Non-pigmented ciliary epithelial cell (primary cell): Measurements from ENCODE around the gene MYLK3.

ENCODE experiments used
- DNase-seq: peaks from one replicate; pipeline ENCODE4 v3.0.0-alpha.2; 2010; ENCODE audit warnings: low read depth

Gene MYLK3

GRCh38 chr16:46727184-46727583, 21.0 kb downstream of the MYLK3 start:
- DNase-seq = no peak

- DNase-seq = no peak
Observed at GRCh38 chr16:46721885-46722284, 26.3 kb downstream of the MYLK3 start.

GRCh38 chr16:46720619-46721018, 27.5 kb downstream of the MYLK3 start:
- no peak for DNase-seq

- DNase-seq = no peak
Observed at GRCh38 chr16:46719528-46719927, 28.6 kb downstream of the MYLK3 start.

- no peak for DNase-seq
Observed at GRCh38 chr16:46718214-46718613, 29.9 kb downstream of the MYLK3 start.

- DNase-seq = no peak
Observed at GRCh38 chr16:46717692-46718091, 30.5 kb downstream of the MYLK3 start.

GRCh38 chr16:46715769-46716305, 32.3 kb downstream of the MYLK3 start:
- DNase-seq = no peak

GRCh38 chr16:46714797-46715591, 33.1 kb downstream of the MYLK3 start:
- no peak for DNase-seq

- DNase-seq = no peak
Observed at GRCh38 chr16:46713634-46714033, 34.5 kb downstream of the MYLK3 start.

GRCh38 chr16:46712911-46713310, 35.2 kb downstream of the MYLK3 start:
- no peak for DNase-seq

GRCh38 chr16:46711106-46712058, 36.8 kb downstream of the MYLK3 start:
- DNase-seq = no peak

- no peak for DNase-seq
Observed at GRCh38 chr16:46709469-46710005, 38.6 kb downstream of the MYLK3 start.

- DNase-seq = no peak
Observed at GRCh38 chr16:46706642-46707041, 41.5 kb downstream of the MYLK3 start.

GRCh38 chr16:46702030-46702429, 46.1 kb downstream of the MYLK3 start:
- DNase-seq = no peak

GRCh38 chr16:46701615-46702014, 46.5 kb downstream of the MYLK3 start:
- DNase-seq = no peak

GRCh38 chr16:46700048-46700447, 48.1 kb downstream of the MYLK3 start:
- no peak for DNase-seq

GRCh38 chr16:46696957-46697356, 51.2 kb downstream of the MYLK3 start:
- no peak for DNase-seq

GRCh38 chr16:46695937-46696336, 52.2 kb downstream of the MYLK3 start:
- DNase-seq = no peak

GRCh38 chr16:46693598-46693997, 54.5 kb downstream of the MYLK3 start:
- no peak for DNase-seq

GRCh38 chr16:46691726-46692125, 56.4 kb downstream of the MYLK3 start:
- DNase-seq = no peak

GRCh38 chr16:46690281-46691178, 57.6 kb downstream of the MYLK3 start:
- DNase-seq = no peak
